ENCODE data around the gene CYB5RL.
"Not testable (repeated sequence)": the region's sequence is repeated elsewhere in the genome, so short reads cannot be mapped to it uniquely, and the experiment has no call there.

Gene CYB5RL

DNA sequence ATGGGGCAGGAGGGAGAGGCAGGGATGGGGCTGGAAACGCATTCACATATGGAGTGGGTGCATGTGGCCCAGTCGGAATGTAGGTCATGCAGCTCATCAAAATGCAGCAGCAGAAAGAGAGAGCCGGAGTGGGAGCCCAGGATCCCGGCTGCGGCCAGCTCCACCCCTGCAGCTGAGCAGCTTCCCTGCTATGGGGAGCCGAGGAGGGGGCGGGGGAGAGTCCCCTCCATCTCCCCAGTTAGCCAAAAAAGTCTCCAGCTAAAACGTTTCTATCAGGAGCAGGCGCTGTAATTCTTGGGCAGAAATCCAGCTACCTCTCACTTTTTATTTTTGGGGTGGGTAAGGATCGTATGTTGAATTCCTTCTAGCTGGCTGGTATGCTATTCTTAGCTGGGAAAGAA lies 39.8 kb upstream of the CYB5RL start:
- no peak overlapping the region for H3K4me3 ChIP-seq (ENCODE audit: severe bottlenecking)
- no peaks in the 10 kb centered on the region for H3K9me3 ChIP-seq (ENCODE audit: severe bottlenecking)
- ATAC-seq (ENCODE audit: low read depth) = no peak
- TF ChIP-seq, protein P1, sequence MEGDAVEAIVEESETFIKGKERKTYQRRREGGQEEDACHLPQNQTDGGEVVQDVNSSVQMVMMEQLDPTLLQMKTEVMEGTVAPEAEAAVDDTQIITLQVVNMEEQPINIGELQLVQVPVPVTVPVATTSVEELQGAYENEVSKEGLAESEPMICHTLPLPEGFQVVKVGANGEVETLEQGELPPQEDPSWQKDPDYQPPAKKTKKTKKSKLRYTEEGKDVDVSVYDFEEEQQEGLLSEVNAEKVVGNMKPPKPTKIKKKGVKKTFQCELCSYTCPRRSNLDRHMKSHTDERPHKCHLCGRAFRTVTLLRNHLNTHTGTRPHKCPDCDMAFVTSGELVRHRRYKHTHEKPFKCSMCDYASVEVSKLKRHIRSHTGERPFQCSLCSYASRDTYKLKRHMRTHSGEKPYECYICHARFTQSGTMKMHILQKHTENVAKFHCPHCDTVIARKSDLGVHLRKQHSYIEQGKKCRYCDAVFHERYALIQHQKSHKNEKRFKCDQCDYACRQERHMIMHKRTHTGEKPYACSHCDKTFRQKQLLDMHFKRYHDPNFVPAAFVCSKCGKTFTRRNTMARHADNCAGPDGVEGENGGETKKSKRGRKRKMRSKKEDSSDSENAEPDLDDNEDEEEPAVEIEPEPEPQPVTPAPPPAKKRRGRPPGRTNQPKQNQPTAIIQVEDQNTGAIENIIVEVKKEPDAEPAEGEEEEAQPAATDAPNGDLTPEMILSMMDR (IDR thresholded peaks at IDR 0.05; ENCODE audit: poor library complexity, severe bottlenecking) = no peak
- H3K4me1 ChIP-seq (ENCODE audit: insufficient read depth, poor library complexity, severe bottlenecking) = no peaks in the 10 kb centered on the region
- DNase-seq (ENCODE audit: low spot score) = no peak
- H3K27ac ChIP-seq (ENCODE audit: poor library complexity, severe bottlenecking) = no peak overlapping the region
- H3K27me3 ChIP-seq (ENCODE audit: insufficient read depth, poor library complexity, severe bottlenecking) = no peaks in the 10 kb centered on the region
- no peaks in the 10 kb centered on the region for H3K36me3 ChIP-seq (ENCODE audit: low read depth)

DNA sequence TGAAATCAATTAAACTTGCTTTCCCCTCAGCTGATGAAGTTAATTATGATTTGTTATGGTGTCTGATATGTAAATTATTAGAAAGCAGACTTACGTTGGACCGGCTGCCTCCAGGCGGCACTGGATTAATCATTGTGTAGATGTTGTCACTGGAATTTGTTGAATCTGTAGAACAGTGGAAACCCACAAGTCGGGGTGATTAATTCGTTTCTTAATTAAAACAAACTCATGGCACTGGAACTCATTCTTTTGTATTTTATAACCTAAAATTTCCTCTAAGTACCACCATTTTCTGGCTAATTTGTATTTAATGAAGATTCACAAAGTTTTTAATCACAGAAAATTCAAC lies 39.2 kb upstream of the CYB5RL start:
- no peak for ATAC-seq (ENCODE audit: low read depth)
- H3K27me3 ChIP-seq (ENCODE audit: insufficient read depth, poor library complexity, severe bottlenecking) = no peaks in the 10 kb centered on the region
- H3K4me1 ChIP-seq (ENCODE audit: insufficient read depth, poor library complexity, severe bottlenecking) = no peaks in the 10 kb centered on the region
- no peak overlapping the region for H3K4me3 ChIP-seq (ENCODE audit: severe bottlenecking)
- DNase-seq (ENCODE audit: low spot score) = no peak
- TF ChIP-seq, protein P1 (IDR thresholded peaks at IDR 0.05; ENCODE audit: poor library complexity, severe bottlenecking) = no peak
- H3K9me3 ChIP-seq (ENCODE audit: severe bottlenecking) = no peaks in the 10 kb centered on the region
- H3K27ac ChIP-seq (ENCODE audit: poor library complexity, severe bottlenecking) = no peak overlapping the region
- H3K36me3 ChIP-seq (ENCODE audit: low read depth) = no peaks in the 10 kb centered on the region

DNA sequence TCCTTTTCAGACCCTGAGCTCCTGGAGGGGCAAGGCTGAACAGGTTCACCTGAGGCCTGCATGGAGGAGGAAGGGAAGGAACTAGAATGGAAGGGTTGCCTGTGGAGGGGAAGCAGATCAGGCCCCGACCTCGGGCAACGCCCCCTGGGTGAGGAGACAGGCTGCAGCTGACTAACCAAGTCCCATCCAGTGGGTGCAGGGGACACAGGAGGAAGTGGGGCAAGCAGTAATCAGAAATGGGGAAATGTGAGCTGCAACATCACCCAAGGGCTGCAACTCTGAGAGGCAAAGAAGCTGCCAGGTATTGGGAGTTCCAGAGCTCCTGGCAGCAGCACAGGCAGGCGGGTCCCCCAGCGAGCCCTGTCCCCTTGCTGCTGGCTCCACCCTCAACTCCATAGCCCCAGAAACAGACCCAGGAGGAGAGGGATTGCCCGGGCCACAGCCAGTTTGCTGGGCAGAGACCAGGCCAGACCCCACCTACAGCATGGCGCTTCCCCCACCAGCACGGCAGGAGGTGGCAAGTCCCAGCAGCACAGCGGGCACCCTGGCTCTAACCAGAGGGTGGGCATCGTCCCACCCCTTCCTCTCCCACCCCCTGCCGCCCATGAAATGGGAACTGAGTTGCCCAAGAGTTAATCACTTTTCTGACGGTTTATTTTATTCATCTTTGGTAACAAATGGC lies 38.7 kb upstream of the CYB5RL start:
- ATAC-seq (ENCODE audit: low read depth) (no peak), DNase-seq (ENCODE audit: low spot score) (no peak)
- TF ChIP-seq, protein P1 (IDR thresholded peaks at IDR 0.05; ENCODE audit: poor library complexity, severe bottlenecking) = no peak
- Histone ChIP-seq H3K9me3 (ENCODE audit: severe bottlenecking) (no peaks in the 10 kb centered on the region), H3K36me3 (ENCODE audit: low read depth) (no peaks in the 10 kb centered on the region), H3K27ac (ENCODE audit: poor library complexity, severe bottlenecking) (no peak overlapping the region), H3K27me3 (ENCODE audit: insufficient read depth, poor library complexity, severe bottlenecking) (no peaks in the 10 kb centered on the region), H3K4me1 (ENCODE audit: insufficient read depth, poor library complexity, severe bottlenecking) (no peaks in the 10 kb centered on the region), H3K4me3 (ENCODE audit: severe bottlenecking) (no peak overlapping the region)

DNA sequence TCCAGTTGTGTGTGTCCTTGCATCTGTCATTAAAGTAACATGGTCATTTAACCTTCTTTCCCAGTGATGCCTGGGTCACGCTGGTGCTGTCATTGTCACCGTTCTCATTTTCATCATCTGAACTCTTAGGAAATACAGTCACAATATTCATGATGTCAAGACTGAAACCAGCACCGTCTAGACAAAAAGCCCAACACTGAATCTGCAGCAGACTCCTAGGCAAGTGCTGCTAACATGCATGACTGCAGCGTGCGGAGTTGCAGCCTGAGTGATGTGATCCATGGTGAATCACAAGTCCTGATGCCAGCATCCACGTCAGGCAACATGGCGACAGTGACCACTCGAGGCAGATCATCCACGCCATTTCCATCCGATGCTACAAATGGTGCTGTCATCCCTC lies 37.8 kb upstream of the CYB5RL start:
- DNase-seq (ENCODE audit: low spot score) = no peak
- TF ChIP-seq, protein P1 (IDR thresholded peaks at IDR 0.05; ENCODE audit: poor library complexity, severe bottlenecking) = no peak
- Histone ChIP-seq H3K36me3 (ENCODE audit: low read depth) (no peaks in the 10 kb centered on the region), H3K9me3 (ENCODE audit: severe bottlenecking) (no peaks in the 10 kb centered on the region), H3K4me3 (ENCODE audit: severe bottlenecking) (no peak overlapping the region), H3K27me3 (ENCODE audit: insufficient read depth, poor library complexity, severe bottlenecking) (no peaks in the 10 kb centered on the region), H3K4me1 (ENCODE audit: insufficient read depth, poor library complexity, severe bottlenecking) (no peaks in the 10 kb centered on the region), H3K27ac (ENCODE audit: poor library complexity, severe bottlenecking) (no peak overlapping the region)
- ATAC-seq (ENCODE audit: low read depth) = no peak

DNA sequence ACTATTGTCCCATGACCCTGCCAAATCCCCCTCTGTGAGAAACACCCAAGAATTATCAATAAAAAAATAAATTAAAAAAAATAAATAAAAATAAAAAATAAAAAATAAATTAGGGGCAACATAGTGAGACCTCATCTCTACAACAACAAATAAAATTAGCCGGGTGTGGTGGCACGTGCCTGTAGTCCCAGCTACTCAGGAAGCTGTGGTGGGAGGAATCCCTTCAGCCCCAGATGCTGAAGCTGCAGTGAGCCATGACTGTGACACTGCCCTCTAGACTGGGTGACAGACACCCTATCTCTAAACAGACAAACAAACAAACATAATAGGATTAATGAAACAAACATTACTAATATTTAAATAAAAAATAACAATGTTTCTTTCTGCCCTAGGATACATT lies 34.5 kb upstream of the CYB5RL start:
- DNase-seq (ENCODE audit: low spot score) = no peak
- Histone ChIP-seq H3K4me1 (ENCODE audit: insufficient read depth, poor library complexity, severe bottlenecking) (no peaks in the 10 kb centered on the region), H3K4me3 (ENCODE audit: severe bottlenecking) (no peak overlapping the region), H3K9me3 (ENCODE audit: severe bottlenecking) (no peaks in the 10 kb centered on the region), H3K36me3 (ENCODE audit: low read depth) (no peaks in the 10 kb centered on the region), H3K27ac (ENCODE audit: poor library complexity, severe bottlenecking) (no peak overlapping the region), H3K27me3 (ENCODE audit: insufficient read depth, poor library complexity, severe bottlenecking) (no peaks in the 10 kb centered on the region)
- TF ChIP-seq, protein P1 (IDR thresholded peaks at IDR 0.05; ENCODE audit: poor library complexity, severe bottlenecking) = no peak
- ATAC-seq (ENCODE audit: low read depth) = no peak

DNA sequence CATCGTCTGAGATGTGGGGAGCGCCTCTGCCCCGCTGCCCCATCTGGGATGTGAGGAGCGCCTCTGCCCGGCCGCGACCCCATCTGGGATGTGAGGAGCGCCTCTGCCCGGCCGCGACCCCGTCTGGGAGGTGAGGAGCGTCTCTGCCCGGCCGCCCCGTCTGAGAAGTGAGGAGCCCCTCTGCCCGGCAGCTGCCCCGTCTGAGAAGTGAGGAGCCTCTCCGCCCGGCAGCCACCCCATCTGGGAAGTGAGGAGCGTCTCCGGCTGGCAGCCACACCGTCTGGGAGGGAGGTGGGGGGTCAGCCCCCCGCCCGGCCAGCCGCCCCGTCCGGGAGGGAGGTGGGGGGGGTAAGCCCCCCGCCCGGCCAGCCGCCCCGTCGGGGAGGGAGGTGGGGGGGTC lies 33.4 kb upstream of the CYB5RL start:
- not testable (repeated sequence) for H3K27ac ChIP-seq (ENCODE audit: poor library complexity, severe bottlenecking); H3K36me3 ChIP-seq (ENCODE audit: low read depth); ATAC-seq (ENCODE audit: low read depth)

More for the DNA sequence above, 33.4 kb upstream of the CYB5RL start:
- not testable (repeated sequence) for H3K4me1 ChIP-seq (ENCODE audit: insufficient read depth, poor library complexity, severe bottlenecking); H3K9me3 ChIP-seq (ENCODE audit: severe bottlenecking); H3K4me3 ChIP-seq (ENCODE audit: severe bottlenecking); H3K27me3 ChIP-seq (ENCODE audit: insufficient read depth, poor library complexity, severe bottlenecking); DNase-seq (ENCODE audit: low spot score)
